ENCODE measurements around the gene DPY30. TPM values are rescaled to one million over a fixed set of nuclear protein-coding genes. Genes with fewer than 3 reads are reported as not detected.

The DPY30 gene
- total RNA-seq, 2 experiments from 2014 or later, result 69.9 to 77.8 TPM

GRCh38 chr2:32002406-32002805 is 37.2 kb downstream of the DPY30 start:
- ATAC-seq, result no peak
- CTCF ChIA-PET, result no interaction called here

GRCh38 chr2:31999438-31999837 is 40.2 kb downstream of the DPY30 start:
- H3K9me3 Mint-ChIP-seq (ENCODE audit: low read depth), result no peaks in the 10 kb centered on the region
- peaks cover 37% of the 10 kb centered on the region for H3K4me1 Mint-ChIP-seq
- H3K27me3 Mint-ChIP-seq, result no peaks in the 10 kb centered on the region
- no peak overlapping the region for H3K27ac Mint-ChIP-seq
- ATAC-seq, result no peak
- no peak for DNase-seq
- CTCF ChIA-PET, result interaction anchor here (0.7 to 1.6 kb wide), 2 partner anchors 13 to 22 kb away, joined by 3 read pairs; no protein-coding TSS in a partner anchor
- H3K36me3 Mint-ChIP-seq, result peaks cover 13% of the 10 kb centered on the region
- H3K4me3 Mint-ChIP-seq, result no peak overlapping the region

More at GRCh38 chr2:32002406-32002805, 37.2 kb downstream of the DPY30 start:
- H3K27ac Mint-ChIP-seq, result no peak overlapping the region
- H3K27me3 Mint-ChIP-seq, result no peaks in the 10 kb centered on the region
- H3K9me3 Mint-ChIP-seq (ENCODE audit: low read depth), result no peaks in the 10 kb centered on the region
- no peak overlapping the region for H3K4me3 Mint-ChIP-seq
- peaks cover 47% of the 10 kb centered on the region for H3K4me1 Mint-ChIP-seq
- peaks cover 29% of the 10 kb centered on the region for H3K36me3 Mint-ChIP-seq
- no peak for DNase-seq

GRCh38 chr2:31998731-31999383 is 40.7 kb downstream of the DPY30 start:
- Mint-ChIP-seq H3K27me3 (no peaks in the 10 kb centered on the region), H3K36me3 (peaks cover 9% of the 10 kb centered on the region), H3K4me1 (peaks cover 33% of the 10 kb centered on the region), H3K27ac (peak overlapping the region; percentile 1), H3K4me3 (no peak overlapping the region), H3K9me3 (ENCODE audit: low read depth) (no peaks in the 10 kb centered on the region)
- no peak for DNase-seq
- peak; percentile 27 for ATAC-seq
- CTCF ChIA-PET, result interaction anchor here (0.7 kb wide), 1 partner anchor 22 kb away, joined by 3 read pairs; no protein-coding TSS in a partner anchor

- no peaks in the 10 kb centered on the region for H3K27me3 Mint-ChIP-seq
- CTCF ChIA-PET, result no interaction called here
- H3K36me3 Mint-ChIP-seq, result peaks cover 9% of the 10 kb centered on the region
- no peaks in the 10 kb centered on the region for H3K9me3 Mint-ChIP-seq (ENCODE audit: low read depth)
- peak overlapping the region; percentile 26 for H3K27ac Mint-ChIP-seq
- DNase-seq, result no peak
- H3K4me3 Mint-ChIP-seq, result no peak overlapping the region
- ATAC-seq, result peak; percentile 71
- peaks cover 37% of the 10 kb centered on the region for H3K4me1 Mint-ChIP-seq
These were observed 42.0 kb downstream of the DPY30 start for GRCh38 chr2:31997653-31998052.

GRCh38 chr2:31996571-31997150 is 42.9 kb downstream of the DPY30 start:
- Mint-ChIP-seq H3K27me3 (no peaks in the 10 kb centered on the region), H3K36me3 (peaks cover 11% of the 10 kb centered on the region), H3K27ac (no peak overlapping the region), H3K4me1 (peaks cover 42% of the 10 kb centered on the region), H3K4me3 (no peak overlapping the region), H3K9me3 (ENCODE audit: low read depth) (no peaks in the 10 kb centered on the region)
- CTCF ChIA-PET, result no interaction called here
- ATAC-seq (no peak), DNase-seq (no peak)

- CTCF ChIA-PET, result no interaction called here
- Mint-ChIP-seq H3K36me3 (peaks cover 13% of the 10 kb centered on the region), H3K4me1 (peaks cover 31% of the 10 kb centered on the region), H3K27me3 (no peaks in the 10 kb centered on the region), H3K9me3 (ENCODE audit: low read depth) (no peaks in the 10 kb centered on the region), H3K4me3 (no peak overlapping the region), H3K27ac (no peak overlapping the region)
- no peak for DNase-seq
- ATAC-seq, result no peak
These were observed 46.7 kb downstream of the DPY30 start for GRCh38 chr2:31992934-31993333.

- ATAC-seq, result no peak
- H3K27ac Mint-ChIP-seq, result no peak overlapping the region
- peaks cover 13% of the 10 kb centered on the region for H3K36me3 Mint-ChIP-seq
- no peak for DNase-seq
- no peak overlapping the region for H3K4me3 Mint-ChIP-seq
- peaks cover 25% of the 10 kb centered on the region for H3K4me1 Mint-ChIP-seq
- CTCF ChIA-PET, result interaction anchor here (1.3 kb wide), 1 partner anchor 12 kb away, joined by 3 read pairs; no protein-coding TSS in a partner anchor
- H3K27me3 Mint-ChIP-seq, result no peaks in the 10 kb centered on the region
- H3K9me3 Mint-ChIP-seq (ENCODE audit: low read depth), result no peaks in the 10 kb centered on the region
These were observed 47.5 kb downstream of the DPY30 start for GRCh38 chr2:31992025-31992579.

GRCh38 chr2:31989946-31990345 is 49.7 kb downstream of the DPY30 start:
- CTCF ChIA-PET, result no interaction called here
- Mint-ChIP-seq H3K27ac (no peak overlapping the region), H3K9me3 (ENCODE audit: low read depth) (no peaks in the 10 kb centered on the region), H3K27me3 (no peaks in the 10 kb centered on the region), H3K4me1 (peaks cover 19% of the 10 kb centered on the region), H3K4me3 (no peak overlapping the region), H3K36me3 (peaks cover 11% of the 10 kb centered on the region)
- DNase-seq (no peak), ATAC-seq (no peak)

GRCh38 chr2:31987454-31988220 is 52.0 kb downstream of the DPY30 start:
- H3K36me3 Mint-ChIP-seq, result peaks cover 19% of the 10 kb centered on the region
- peaks cover 12% of the 10 kb centered on the region for H3K4me1 Mint-ChIP-seq
- no peaks in the 10 kb centered on the region for H3K9me3 Mint-ChIP-seq (ENCODE audit: low read depth)
- CTCF ChIA-PET, result interaction anchor here (1.5 kb wide), 1 partner anchor 21 kb away, joined by 3 read pairs; no protein-coding TSS in a partner anchor
- no peak for ATAC-seq
- no peaks in the 10 kb centered on the region for H3K27me3 Mint-ChIP-seq
- DNase-seq, result no peak
- no peak overlapping the region for H3K27ac Mint-ChIP-seq
- no peak overlapping the region for H3K4me3 Mint-ChIP-seq

GRCh38 chr2:31986906-31987305 is 52.7 kb downstream of the DPY30 start:
- ATAC-seq (no peak), DNase-seq (no peak)
- H3K36me3 Mint-ChIP-seq, result peaks cover 18% of the 10 kb centered on the region
- no peak overlapping the region for H3K27ac Mint-ChIP-seq
- H3K4me3 Mint-ChIP-seq, result no peak overlapping the region
- no peaks in the 10 kb centered on the region for H3K9me3 Mint-ChIP-seq (ENCODE audit: low read depth)
- CTCF ChIA-PET, result no interaction called here
- no peaks in the 10 kb centered on the region for H3K27me3 Mint-ChIP-seq
- peaks cover 8% of the 10 kb centered on the region for H3K4me1 Mint-ChIP-seq

- Mint-ChIP-seq H3K27ac (no peak overlapping the region), H3K27me3 (no peaks in the 10 kb centered on the region)
These were observed 55.7 kb downstream of the DPY30 start for GRCh38 chr2:31983762-31984467.

GRCh38 chr2:31980674-31981356 is 58.8 kb downstream of the DPY30 start:
- Mint-ChIP-seq H3K4me1 (peaks cover 18% of the 10 kb centered on the region), H3K9me3 (ENCODE audit: low read depth) (peaks cover 3% of the 10 kb centered on the region), H3K4me3 (no peak overlapping the region), H3K27ac (peak overlapping the region; percentile 61), H3K36me3 (peaks cover 20% of the 10 kb centered on the region), H3K27me3 (no peaks in the 10 kb centered on the region)
- DNase-seq, result no peak
- CTCF ChIA-PET, result no interaction called here
- ATAC-seq, result peak; percentile 47

More at GRCh38 chr2:31983762-31984467, 55.7 kb downstream of the DPY30 start:
- H3K4me3 Mint-ChIP-seq, result no peak overlapping the region
- CTCF ChIA-PET, result no interaction called here
- peaks cover 16% of the 10 kb centered on the region for H3K36me3 Mint-ChIP-seq
- DNase-seq (no peak), ATAC-seq (no peak)
- peaks cover 1% of the 10 kb centered on the region for H3K9me3 Mint-ChIP-seq (ENCODE audit: low read depth)
- H3K4me1 Mint-ChIP-seq, result peaks cover 20% of the 10 kb centered on the region
